Activated CD8-positive, alpha-beta memory T cell treated with anti-CD3 and anti-CD28 coated beads for 4 hours (primary cell): ENCODE measurements around the gene KLK11.

ENCODE experiments used
- DNase-seq, 2 donors: peaks; one replicate each; pipeline ENCODE4 v3.0.0-alpha.2; 2020; ENCODE audit warnings: low read depth in 2 of 2

KLK11 gene

DNA sequence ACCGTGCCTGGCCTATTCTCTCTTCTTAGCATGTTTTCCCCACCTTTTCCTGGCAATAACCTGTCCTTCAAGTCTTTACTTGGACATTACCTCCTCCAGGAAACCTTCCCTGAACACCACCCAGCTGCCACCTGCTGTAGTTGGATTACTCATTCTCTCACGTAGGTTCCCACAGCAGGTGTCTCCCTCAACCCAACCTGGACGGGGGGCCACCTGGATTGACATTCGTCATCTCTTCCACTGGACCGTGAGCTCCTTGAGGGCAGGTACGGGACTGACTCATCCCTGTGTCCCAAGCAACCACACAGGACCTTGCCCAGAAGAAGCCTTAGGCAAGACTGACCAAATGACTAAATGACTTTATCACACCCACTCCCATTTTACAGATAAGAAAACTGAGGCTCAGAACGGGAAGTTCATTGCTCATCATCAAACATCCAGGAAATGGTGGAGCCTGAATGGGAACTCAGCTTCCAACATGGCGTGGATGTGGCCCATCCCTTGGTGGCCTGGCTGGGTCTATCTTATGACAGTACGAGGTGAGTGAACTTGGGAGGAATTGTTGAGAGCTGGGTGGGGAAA is 53.5 kb downstream of the KLK11 start:
- no peak for DNase-seq
